ENCODE results near the gene ZNF174.

Gene ZNF174

DNA sequence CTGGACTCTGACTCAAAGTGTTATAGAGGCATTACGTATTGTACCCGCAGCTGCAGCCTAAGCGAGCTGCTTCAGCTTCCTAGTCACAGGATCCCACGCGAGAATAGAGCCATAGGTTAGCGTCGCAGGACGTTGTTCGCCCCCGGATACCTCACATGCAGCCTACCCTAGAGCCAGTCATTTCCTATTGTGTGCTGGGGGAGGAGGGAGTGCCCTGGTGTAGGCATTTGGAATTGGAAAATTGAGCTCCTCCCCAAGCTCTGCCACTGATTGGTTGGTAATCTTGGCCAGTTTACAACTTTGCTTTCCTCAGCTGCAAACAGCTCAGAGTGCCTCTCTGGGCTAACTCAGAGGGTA lies 43.0 kb downstream of the ZNF174 start:
- DNase-seq: no peak

DNA sequence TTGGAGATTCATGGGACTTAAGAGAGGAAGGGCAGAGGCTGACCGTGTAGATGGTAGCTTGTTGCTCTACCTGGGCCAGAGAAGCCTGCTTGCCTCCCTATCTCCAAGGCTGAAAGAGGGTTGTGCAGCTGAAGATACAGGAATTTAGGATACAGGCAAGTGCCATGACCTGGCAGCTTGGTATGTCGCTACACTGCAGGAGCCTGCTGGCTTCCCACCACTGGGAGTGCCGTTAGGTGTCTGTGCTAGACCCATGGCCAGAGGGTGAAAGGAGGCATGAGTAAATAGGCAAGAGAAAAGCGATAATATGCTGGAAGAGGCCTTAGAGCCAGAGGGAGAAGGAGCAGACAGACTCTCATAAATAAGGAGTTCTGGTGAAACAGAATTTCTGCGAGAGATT lies 53.1 kb downstream of the ZNF174 start:
- DNase-seq: no peak

DNA sequence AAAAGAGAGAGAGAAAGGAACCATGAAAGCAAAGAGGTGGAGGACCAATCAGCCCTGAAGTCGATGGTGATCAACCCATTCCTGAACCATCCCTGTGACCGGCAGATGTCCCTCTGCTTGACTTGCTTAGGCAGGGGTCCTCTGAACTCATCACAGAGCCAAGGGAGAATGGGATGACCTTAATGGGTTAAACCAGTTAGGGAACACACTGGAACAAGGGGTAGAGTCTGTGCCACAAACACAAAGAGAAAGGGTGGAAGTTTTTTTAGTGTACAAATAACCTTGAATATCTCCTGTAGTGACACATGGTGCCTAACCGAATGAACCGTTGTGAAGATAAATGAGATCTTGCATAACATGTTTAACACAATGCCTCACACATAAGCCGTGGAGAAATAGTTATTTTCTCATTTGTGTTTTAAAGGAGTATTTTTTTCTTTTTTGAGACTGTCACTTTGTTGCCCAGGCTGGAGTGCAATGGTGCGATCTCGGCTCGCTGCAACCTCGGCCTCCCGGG lies 53.7 kb downstream of the ZNF174 start:
- DNase-seq: no peak

DNA sequence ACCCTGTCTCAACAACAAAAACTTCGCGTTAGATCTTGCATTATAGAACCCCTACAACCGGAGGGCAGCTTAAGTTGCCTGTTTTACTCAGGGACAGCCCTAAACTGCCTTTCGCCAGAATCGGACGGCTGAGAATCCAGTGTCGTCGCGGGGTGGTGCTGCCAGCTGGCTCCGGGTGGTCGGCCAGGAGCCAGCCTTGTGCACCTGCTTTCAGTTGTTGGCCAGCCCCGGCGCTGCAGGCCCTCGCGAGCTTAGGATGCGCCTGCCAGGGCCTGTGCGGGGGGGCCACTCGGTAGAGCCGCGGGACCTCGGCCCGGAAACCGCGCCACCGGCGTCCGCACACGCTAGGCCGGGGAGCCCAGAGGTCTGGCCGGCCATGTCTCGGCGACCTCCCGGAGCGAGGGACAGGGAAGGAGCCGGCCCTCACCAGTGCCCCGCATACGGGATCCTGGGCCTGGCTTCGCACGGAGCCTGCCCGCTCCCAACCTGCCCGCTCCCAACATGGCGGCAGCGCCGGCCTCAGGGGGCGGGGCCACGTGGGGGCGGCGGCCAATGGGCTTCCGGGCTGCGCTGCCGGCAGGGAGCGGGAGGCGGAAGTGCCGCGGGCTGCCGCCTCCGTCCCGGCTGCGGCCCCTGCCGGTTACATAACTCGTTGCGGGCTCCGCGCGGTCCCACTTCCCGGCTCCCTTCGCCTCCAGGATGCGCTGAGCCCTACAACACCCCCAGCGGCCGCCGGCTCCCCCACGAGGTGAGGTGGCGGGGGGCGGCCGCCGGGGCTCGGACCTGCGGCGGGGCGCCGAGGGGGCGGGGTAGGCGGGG lies 56.6 kb downstream of the ZNF174 start:
- peak; percentile 84 for DNase-seq

DNA sequence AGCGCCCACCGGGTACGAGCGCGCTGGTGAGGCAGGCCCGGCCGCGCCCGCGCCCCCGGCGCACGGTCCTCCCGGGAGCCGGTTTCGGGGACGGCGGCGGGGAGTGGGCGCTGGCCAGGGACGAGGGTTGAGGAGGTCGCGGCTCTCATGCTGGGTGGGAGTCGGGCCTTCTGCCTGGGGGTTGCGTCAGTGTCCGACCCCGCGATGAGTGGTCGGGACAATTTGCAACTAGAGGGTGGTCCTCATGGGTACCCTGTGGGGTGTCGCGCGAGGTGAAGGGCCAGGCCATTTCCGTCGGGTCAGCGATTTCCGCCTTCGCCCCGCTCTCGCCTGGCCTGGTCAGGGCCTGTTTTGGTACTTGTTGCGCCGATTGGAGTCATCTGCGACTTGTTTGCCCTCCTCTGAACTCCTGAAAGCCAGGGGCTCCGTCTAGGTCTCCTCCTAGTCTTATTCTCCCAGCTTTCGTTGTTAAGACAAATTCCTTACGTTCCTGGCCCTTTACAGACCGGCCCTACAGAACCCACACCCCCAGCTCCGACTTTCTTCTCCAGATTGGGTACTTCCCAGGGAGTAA lies 57.4 kb downstream of the ZNF174 start:
- no peak for DNase-seq

DNA sequence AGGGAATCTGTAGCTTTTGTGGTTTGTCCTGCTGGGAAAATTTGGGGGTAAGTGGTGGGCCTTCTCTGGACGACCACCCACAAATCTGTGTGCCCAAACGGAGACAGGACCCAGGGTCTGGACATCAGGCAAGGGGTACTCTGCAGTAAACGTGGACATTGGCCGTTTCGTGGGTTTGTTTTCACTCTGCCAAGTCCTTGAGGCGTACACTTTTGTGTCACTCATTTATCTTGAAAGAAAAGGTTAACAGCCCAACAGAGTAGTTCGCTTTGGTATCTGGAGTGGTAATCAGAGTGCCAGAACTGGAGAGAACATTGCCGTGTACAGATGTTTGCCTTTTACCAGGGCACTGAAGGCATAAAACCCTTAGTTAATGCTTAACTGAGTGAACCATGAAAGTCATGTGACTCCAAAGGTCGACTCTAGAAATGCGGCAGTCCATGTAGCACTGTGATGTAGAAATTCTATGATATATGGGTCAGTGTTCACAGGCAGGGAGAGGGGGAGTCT lies 57.9 kb downstream of the ZNF174 start:
- no peak for DNase-seq

All from NCI-H2029 treated with DMSO at 0.1 percent for 48 hours (cell line).